Dedifferentiated amniotic fluid mesenchymal stem cell (primary cell): Measurements from ENCODE around the gene MT1A.

Experiments
- DNase-seq: peaks from one replicate; pipeline ENCODE4 v3.0.0-alpha.2; 2016; ENCODE audit errors: extremely low spot score

Gene MT1A

GRCh38 chr16:56679078-56679730, 40.7 kb downstream of the MT1A start:
- DNase-seq, result no peak

GRCh38 chr16:56679818-56680217, 41.4 kb downstream of the MT1A start:
- DNase-seq, result no peak

GRCh38 chr16:56681939-56682702, 43.7 kb downstream of the MT1A start, which contains the start of gene MT1X:
TSS of gene MT1X (plus strand) at chr16:56682470. CDS start at chr16:56682541, 71 bp downstream.
- peak; percentile 62 for DNase-seq

- no peak for DNase-seq
Observed at GRCh38 chr16:56682703-56683397, 44.4 kb downstream of the MT1A start.

GRCh38 chr16:56683424-56684172, 45.1 kb downstream of the MT1A start:
- DNase-seq, result no peak

GRCh38 chr16:56684256-56684925, 45.9 kb downstream of the MT1A start:
- DNase-seq, result no peak

GRCh38 chr16:56684926-56685590, 46.6 kb downstream of the MT1A start:
- no peak for DNase-seq

GRCh38 chr16:56686758-56687157, 48.3 kb downstream of the MT1A start:
- DNase-seq, result no peak

- DNase-seq, result no peak
Observed at GRCh38 chr16:56688762-56689161, 50.3 kb downstream of the MT1A start.

- DNase-seq, result no peak
Observed at GRCh38 chr16:56689171-56689570, 50.7 kb downstream of the MT1A start.
